Mesenchymal stem cell (in vitro differentiated cells and primary cell): ENCODE results near the gene UPB1.
"Not testable (repeated sequence)": the region's sequence is repeated elsewhere in the genome, so short reads cannot be mapped to it uniquely, and the experiment has no call there.

Source experiments
- DNase-seq: peaks from one replicate; pipeline ENCODE4 v3.0.0-alpha.2; 2013
- H2AFZ ChIP-seq: one replicate; pipeline ENCODE4 v1.6.1; 2013; ENCODE audit warnings: low read depth, mild to moderate bottlenecking, control low read depth, inconsistent platforms, low read length, moderate library complexity
- H2AK5ac ChIP-seq: 2 replicates; pipeline ENCODE4 v1.6.1; 2013; ENCODE audit warnings: low read length, moderate library complexity, mild to moderate bottlenecking, inconsistent platforms; ENCODE audit not compliant: severe bottlenecking
- H2BK120ac ChIP-seq: one replicate; pipeline ENCODE4 v1.6.1; 2013; ENCODE audit warnings: low read depth, mild to moderate bottlenecking, inconsistent platforms, low read length, moderate library complexity
- H2BK12ac ChIP-seq, 2 experiments: one replicate each; pipeline ENCODE4 v1.6.1; 2013; ENCODE audit warnings: inconsistent platforms in 2 of 2, low read length in 2 of 2, mild to moderate bottlenecking in 2 of 2, moderate library complexity in 2 of 2, control low read depth in 1 of 2
- H2BK15ac ChIP-seq: one replicate; pipeline ENCODE4 v1.6.1; 2013; ENCODE audit warnings: mild to moderate bottlenecking, low read depth, inconsistent platforms; ENCODE audit not compliant: poor library complexity, severe bottlenecking
- H2BK5ac ChIP-seq: 2 replicates; pipeline ENCODE4 v1.6.1; 2013; ENCODE audit warnings: low read depth, mild to moderate bottlenecking, low read length, control low read depth, inconsistent platforms; ENCODE audit not compliant: poor library complexity, severe bottlenecking
- H3K14ac ChIP-seq, 2 experiments: one replicate each; pipeline ENCODE4 v1.6.1; 2013; ENCODE audit warnings: inconsistent platforms in 2 of 2, low read length in 2 of 2, control low read depth in 1 of 2, mild to moderate bottlenecking in 1 of 2, moderate library complexity in 1 of 2
- H3K18ac ChIP-seq, 2 experiments: one replicate each; pipeline ENCODE4 v1.6.1; 2013; ENCODE audit warnings: inconsistent platforms in 2 of 2, low read length in 2 of 2, control low read depth in 1 of 2, low read depth in 1 of 2, mild to moderate bottlenecking in 1 of 2
- H3K23ac ChIP-seq, 2 experiments: one replicate each; pipeline ENCODE4 v1.6.1; 2013; ENCODE audit warnings: inconsistent platforms in 2 of 2, low read length in 2 of 2, mild to moderate bottlenecking in 2 of 2, moderate library complexity in 2 of 2, control low read depth in 1 of 2
- H3K27ac ChIP-seq: 2 replicates; pipeline ENCODE4 v1.5.1; 2013; ENCODE audit warnings: mild to moderate bottlenecking, moderate library complexity, low read length, control low read depth, inconsistent platforms; ENCODE audit not compliant: poor library complexity, severe bottlenecking
- H3K27me3 ChIP-seq, 2 experiments: 2 replicates each; pipeline versions ENCODE4 v1.6.1 to v1.7.0; 2013; ENCODE audit warnings: low read length in 2 of 2, mild to moderate bottlenecking in 2 of 2, moderate library complexity in 2 of 2, control low read depth in 1 of 2, inconsistent platforms in 1 of 2; ENCODE audit not compliant: control insufficient read depth in 1 of 2, insufficient read depth in 1 of 2
- H3K36me3 ChIP-seq, 2 experiments: 2 replicates each; pipeline versions ENCODE4 v1.6.1 to v1.7.0; 2013; ENCODE audit warnings: low read length in 2 of 2, control low read depth in 1 of 2, inconsistent platforms in 1 of 2, low read depth in 1 of 2, mild to moderate bottlenecking in 1 of 2; ENCODE audit not compliant: insufficient read depth in 2 of 2, control insufficient read depth in 1 of 2
- H3K4ac ChIP-seq, 2 experiments: one replicate each; pipeline ENCODE4 v1.6.1; 2013; ENCODE audit warnings: inconsistent platforms in 2 of 2, low read length in 2 of 2, mild to moderate bottlenecking in 2 of 2, moderate library complexity in 2 of 2, control low read depth in 1 of 2, low read depth in 1 of 2
- H3K4me1 ChIP-seq: 2 replicates; pipeline ENCODE4 v1.6.1; 2013; ENCODE audit warnings: low read depth, low read length, control low read depth; ENCODE audit not compliant: control insufficient read depth, insufficient read depth
- H3K4me2 ChIP-seq: 2 replicates; pipeline ENCODE4 v1.6.1; 2013; ENCODE audit warnings: low read length, mild to moderate bottlenecking, inconsistent platforms; ENCODE audit not compliant: poor library complexity, severe bottlenecking
- H3K4me3 ChIP-seq, 2 experiments: 2 replicates each; pipeline versions ENCODE4 v1.5.1 to v1.7.0; 2013; ENCODE audit warnings: low read length in 2 of 2, mild to moderate bottlenecking in 2 of 2, control low read depth in 1 of 2, low read depth in 1 of 2; ENCODE audit not compliant: insufficient read depth in 1 of 2
- H3K79me1 ChIP-seq: replicated peaks from 2 replicates; pipeline ENCODE4 v1.6.1; 2013; ENCODE audit warnings: mild to moderate bottlenecking, control low read depth, low read length, inconsistent platforms; ENCODE audit not compliant: poor library complexity, severe bottlenecking
- H3K9ac ChIP-seq: 2 replicates; pipeline ENCODE4 v1.7.0; 2013; ENCODE audit warnings: mild to moderate bottlenecking, low read length, moderate library complexity
- H3K9me3 ChIP-seq: 2 replicates; pipeline ENCODE4 v1.7.0; 2013; ENCODE audit warnings: mild to moderate bottlenecking, low read length; ENCODE audit not compliant: control insufficient read depth
- H4K8ac ChIP-seq: one replicate; pipeline ENCODE4 v1.6.1; 2013; ENCODE audit warnings: inconsistent platforms, mild to moderate bottlenecking, low read length, moderate library complexity
- H4K91ac ChIP-seq: one replicate; pipeline ENCODE4 v1.6.1; 2013; ENCODE audit warnings: mild to moderate bottlenecking, low read length, inconsistent platforms
- WGBS: methylation state at CpG from one replicate; pipeline ENCODE4 v1.1.7; 2013; ENCODE audit warnings: mixed read lengths; 5-methylcytosine and 5-hydroxymethylcytosine counted together

UPB1 gene

DNA sequence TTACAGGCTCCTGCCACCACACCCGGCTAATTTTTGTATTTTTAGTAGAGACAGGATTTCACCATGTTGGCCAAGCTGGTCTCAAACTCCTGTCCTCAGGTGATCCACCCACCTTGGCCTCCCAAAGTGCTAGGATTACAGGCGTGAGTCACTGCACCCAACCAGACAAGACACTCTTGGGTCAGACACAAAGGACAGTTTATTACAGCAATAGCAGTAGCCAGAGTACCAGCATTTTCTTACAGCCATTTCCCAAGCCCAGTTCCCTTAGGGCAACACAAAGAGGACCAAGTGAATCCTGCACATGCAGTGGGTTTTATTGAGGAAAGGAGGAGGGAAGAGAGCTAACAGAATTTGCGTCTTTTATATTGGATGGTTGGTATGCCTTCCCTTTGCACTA lies 35.8 kb downstream of the UPB1 start:
- H3K9me3 ChIP-seq, H2AFZ ChIP-seq, H3K18ac ChIP-seq, H3K4me1 ChIP-seq, H2BK12ac ChIP-seq, DNase-seq, H3K4me2 ChIP-seq, H2BK5ac ChIP-seq, H2BK120ac ChIP-seq, H2AK5ac ChIP-seq, H4K91ac ChIP-seq, H3K79me1 ChIP-seq, H3K27me3 ChIP-seq, H3K4ac ChIP-seq, H3K27ac ChIP-seq, H3K14ac ChIP-seq, H3K36me3 ChIP-seq, H3K23ac ChIP-seq, H3K9ac ChIP-seq, H2BK15ac ChIP-seq, H4K8ac ChIP-seq, H3K4me3 ChIP-seq: not testable (repeated sequence)
- 80% methylated on average over 3 of the region's 3 CpGs for WGBS

DNA sequence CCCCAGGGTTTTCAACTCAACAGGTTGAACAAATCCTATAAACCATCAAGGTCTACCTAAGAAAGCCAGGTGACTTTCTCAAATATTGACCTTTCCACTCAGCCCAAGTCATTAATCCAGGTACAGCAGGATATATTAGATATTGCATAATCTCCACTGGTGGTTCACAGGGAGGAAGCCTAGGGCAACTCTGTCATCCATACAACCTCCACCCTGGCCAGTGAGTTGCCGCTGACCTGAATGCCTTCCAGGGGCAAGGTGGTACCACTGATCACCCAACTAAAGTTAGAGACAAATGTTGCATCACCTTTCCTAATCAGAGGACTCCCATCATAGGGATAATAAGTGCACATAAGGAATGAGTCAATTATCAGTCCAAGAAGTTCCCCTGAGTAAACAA lies 36.9 kb downstream of the UPB1 start:
- no peaks in the 10 kb centered on the region for H3K36me3 ChIP-seq

DNA sequence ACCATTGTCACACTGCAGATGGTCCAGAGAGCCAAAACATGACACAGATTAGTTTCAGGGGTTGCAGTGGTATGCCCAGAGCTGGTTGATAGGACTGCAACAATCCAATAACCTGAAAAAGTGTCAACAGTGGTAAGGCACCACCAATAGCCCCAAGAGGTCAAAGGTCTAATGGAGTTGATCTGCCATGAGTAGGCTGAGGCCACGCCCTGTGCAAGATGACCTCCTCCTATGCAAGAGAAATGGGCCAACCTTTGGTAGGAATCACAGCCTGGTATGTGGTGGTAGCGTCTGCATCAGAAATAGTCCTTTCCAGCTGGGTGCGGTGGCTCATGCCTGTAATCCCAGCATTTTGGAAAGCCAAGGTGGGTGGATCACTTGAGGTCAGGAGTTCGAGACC lies 40.2 kb downstream of the UPB1 start:
- Histone ChIP-seq H3K27me3 (peaks cover 0 to 5% of the 10 kb centered on the region in 2 experiments), H3K79me1 (peaks cover 2% of the 10 kb centered on the region), H3K27ac (no peak overlapping the region), H3K4ac (no peak overlapping the region), H3K4me1 (no peaks in the 10 kb centered on the region), H2BK15ac (no peak overlapping the region), H3K18ac (no peak overlapping the region), H2BK5ac (no peak overlapping the region), H4K8ac (no peak overlapping the region), H2AFZ (no peak overlapping the region), H3K4me3 (no peak overlapping the region), H3K23ac (no peak overlapping the region), H3K9ac (no peak overlapping the region), H3K14ac (no peak overlapping the region), H2AK5ac (no peak overlapping the region), H3K9me3 (no peaks in the 10 kb centered on the region), H3K4me2 (no peak overlapping the region), H3K36me3 (peaks cover 8 to 13% of the 10 kb centered on the region in 2 experiments), H4K91ac (no peak overlapping the region), H2BK12ac (no peak overlapping the region), H2BK120ac (no peak overlapping the region)
- 94% methylated on average over 3 of the region's 4 CpGs for WGBS
- no peak for DNase-seq

More for the DNA sequence above, 36.9 kb downstream of the UPB1 start:
- H2AK5ac ChIP-seq: no peak overlapping the region
- H3K4me1 ChIP-seq: no peaks in the 10 kb centered on the region
- H3K27ac ChIP-seq: no peak overlapping the region
- WGBS: 85% methylated on average over 1 of the region's 1 CpG
- H3K27me3 ChIP-seq: peaks cover 0 to 5% of the 10 kb centered on the region in 2 experiments
- no peak overlapping the region for H3K23ac ChIP-seq
- H2BK5ac ChIP-seq: no peak overlapping the region
- no peak overlapping the region for H2BK15ac ChIP-seq
- no peaks in the 10 kb centered on the region for H3K9me3 ChIP-seq
- H2BK120ac ChIP-seq: no peak overlapping the region
- H2BK12ac ChIP-seq: no peak overlapping the region
- H3K14ac ChIP-seq: no peak overlapping the region
- H3K79me1 ChIP-seq: no peaks in the 10 kb centered on the region
- H3K4me3 ChIP-seq: no peak overlapping the region
- no peak overlapping the region for H3K4ac ChIP-seq
- H2AFZ ChIP-seq: no peak overlapping the region
- H3K9ac ChIP-seq: no peak overlapping the region
- no peak for DNase-seq
- H3K4me2 ChIP-seq: no peak overlapping the region
- H4K8ac ChIP-seq: no peak overlapping the region
- H3K18ac ChIP-seq: no peak overlapping the region
- H4K91ac ChIP-seq: no peak overlapping the region

DNA sequence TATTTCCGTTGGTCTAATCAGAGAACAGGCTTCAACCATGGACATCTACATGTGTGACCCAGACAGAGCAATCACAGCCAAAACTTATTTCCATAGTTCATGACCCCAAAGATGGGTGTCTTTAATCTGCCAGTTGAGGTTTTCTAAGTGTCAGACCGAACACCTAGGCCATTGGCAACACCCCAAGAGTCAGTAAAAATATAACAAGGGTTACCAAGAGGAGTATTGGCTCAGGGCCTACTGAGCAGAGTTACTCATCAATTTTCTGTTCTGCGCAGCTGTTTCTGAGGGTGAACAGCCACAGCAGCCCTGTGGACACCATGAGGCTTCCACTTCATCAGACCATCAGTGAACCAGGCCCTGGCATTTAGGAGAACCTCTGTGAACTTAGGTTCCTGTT lies 41.0 kb downstream of the UPB1 start:
- 80% methylated on average over 3 of the region's 3 CpGs for WGBS
- no peak overlapping the region for H3K4me3 ChIP-seq
- H3K4me2 ChIP-seq: no peak overlapping the region
- H2BK15ac ChIP-seq: no peak overlapping the region
- no peak overlapping the region for H2BK5ac ChIP-seq
- H3K14ac ChIP-seq: no peak overlapping the region
- no peak overlapping the region for H2AFZ ChIP-seq
- H3K27me3 ChIP-seq: peaks cover 0 to 5% of the 10 kb centered on the region in 2 experiments
- H4K91ac ChIP-seq: no peak overlapping the region
- no peaks in the 10 kb centered on the region for H3K4me1 ChIP-seq
- no peak overlapping the region for H2BK120ac ChIP-seq
- H3K36me3 ChIP-seq: peaks cover 16 to 20% of the 10 kb centered on the region in 2 experiments
- peaks cover 4% of the 10 kb centered on the region for H3K79me1 ChIP-seq
- no peak for DNase-seq
- H3K9me3 ChIP-seq: no peaks in the 10 kb centered on the region
- no peak overlapping the region for H2AK5ac ChIP-seq
- no peak overlapping the region for H2BK12ac ChIP-seq
- H3K18ac ChIP-seq: no peak overlapping the region
- no peak overlapping the region for H4K8ac ChIP-seq
- H3K23ac ChIP-seq: no peak overlapping the region
- no peak overlapping the region for H3K27ac ChIP-seq
- H3K4ac ChIP-seq: no peak overlapping the region
- no peak overlapping the region for H3K9ac ChIP-seq
